HG03159 (cell line): ENCODE measurements around the gene TMEM132D.

Source experiments
- ATAC-seq: cut with Tn5 transposase; IDR thresholded peaks from one replicate; pipeline ENCODE4 v1.9.1; 2021; ENCODE audit warnings: mild to moderate bottlenecking, moderate library complexity; ENCODE audit not compliant: unreplicated experiment

The TMEM132D gene

GRCh38 chr12:129145381-129145780, 758.4 kb downstream of the TMEM132D start:
- no peak for ATAC-seq

GRCh38 chr12:129138776-129139175, 765.0 kb downstream of the TMEM132D start:
- no peak for ATAC-seq

- ATAC-seq: no peak
These were observed 767.0 kb downstream of the TMEM132D start for GRCh38 chr12:129136694-129137325.

GRCh38 chr12:129127771-129128170, 776.1 kb downstream of the TMEM132D start:
- no peak for ATAC-seq

GRCh38 chr12:129127211-129127610, 776.6 kb downstream of the TMEM132D start:
- ATAC-seq: no peak

GRCh38 chr12:129119537-129119936, 784.3 kb downstream of the TMEM132D start:
- ATAC-seq: no peak

- ATAC-seq: no peak
These were observed 788.3 kb downstream of the TMEM132D start for GRCh38 chr12:129115558-129115957.

- no peak for ATAC-seq
These were observed 793.2 kb downstream of the TMEM132D start for GRCh38 chr12:129110575-129110974.

- ATAC-seq: no peak
These were observed 794.4 kb downstream of the TMEM132D start for GRCh38 chr12:129109174-129110001.

- ATAC-seq: no peak
These were observed 797.1 kb downstream of the TMEM132D start for GRCh38 chr12:129106772-129107171.

GRCh38 chr12:129103231-129103630, 800.6 kb downstream of the TMEM132D start:
- ATAC-seq: no peak

- ATAC-seq: no peak
These were observed 801.6 kb downstream of the TMEM132D start for GRCh38 chr12:129102233-129102632.

GRCh38 chr12:129101816-129102215, 802.0 kb downstream of the TMEM132D start:
- ATAC-seq: no peak

- no peak for ATAC-seq
These were observed 802.4 kb downstream of the TMEM132D start for GRCh38 chr12:129101404-129101803.

GRCh38 chr12:129097451-129097850, 806.4 kb downstream of the TMEM132D start:
- ATAC-seq: no peak

- no peak for ATAC-seq
These were observed 806.9 kb downstream of the TMEM132D start for GRCh38 chr12:129096968-129097367.

GRCh38 chr12:129096184-129096583, 807.6 kb downstream of the TMEM132D start:
- no peak for ATAC-seq

- no peak for ATAC-seq
These were observed 814.2 kb downstream of the TMEM132D start for GRCh38 chr12:129089576-129089975.

- no peak for ATAC-seq
These were observed 818.7 kb downstream of the TMEM132D start for GRCh38 chr12:129084875-129085826.

GRCh38 chr12:129083121-129083840, 820.5 kb downstream of the TMEM132D start:
- ATAC-seq: no peak

GRCh38 chr12:129082441-129082840, 821.4 kb downstream of the TMEM132D start:
- no peak for ATAC-seq
